Measurements from ENCODE around the gene GARNL3.

DNA sequence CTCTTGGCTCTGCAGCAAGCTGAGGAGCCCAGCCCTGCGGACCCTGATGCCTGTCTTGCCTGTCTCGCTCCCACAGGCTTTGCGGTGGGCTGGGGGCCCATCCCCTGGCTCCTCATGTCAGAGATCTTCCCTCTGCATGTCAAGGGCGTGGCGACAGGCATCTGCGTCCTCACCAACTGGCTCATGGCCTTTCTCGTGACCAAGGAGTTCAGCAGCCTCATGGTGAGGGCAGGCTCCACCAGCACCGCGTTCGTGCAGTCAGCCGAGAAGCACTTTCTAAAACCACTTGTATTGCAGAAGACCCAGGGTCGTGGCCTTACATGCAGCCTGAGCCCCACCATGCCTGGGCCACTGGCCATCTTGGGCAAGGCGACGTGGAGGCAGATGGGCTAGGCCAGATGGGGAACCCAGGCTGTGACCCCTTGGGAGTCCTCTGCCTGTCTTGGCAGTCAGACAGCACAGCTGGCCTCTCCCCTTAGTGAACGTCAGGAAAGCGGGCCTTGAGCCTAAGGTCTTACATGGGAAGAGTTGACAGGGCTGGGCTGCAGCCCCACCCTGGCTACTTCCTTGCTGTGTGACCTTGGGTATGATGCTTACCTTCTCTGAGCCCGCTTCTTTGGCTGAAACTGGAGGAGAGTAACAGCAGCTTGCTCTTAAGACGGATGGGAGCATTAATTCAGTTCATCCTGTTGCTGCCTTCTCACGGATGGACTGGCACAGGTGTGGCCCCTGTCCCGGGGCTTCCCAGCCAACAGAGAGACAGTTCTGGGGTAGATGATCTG is 141.0 kb downstream of the GARNL3 start:
- no peak for TF ChIP-seq POLR2AphosphoS5 (IDR thresholded peaks at IDR 0.05)
- TF ChIP-seq, protein P1, sequence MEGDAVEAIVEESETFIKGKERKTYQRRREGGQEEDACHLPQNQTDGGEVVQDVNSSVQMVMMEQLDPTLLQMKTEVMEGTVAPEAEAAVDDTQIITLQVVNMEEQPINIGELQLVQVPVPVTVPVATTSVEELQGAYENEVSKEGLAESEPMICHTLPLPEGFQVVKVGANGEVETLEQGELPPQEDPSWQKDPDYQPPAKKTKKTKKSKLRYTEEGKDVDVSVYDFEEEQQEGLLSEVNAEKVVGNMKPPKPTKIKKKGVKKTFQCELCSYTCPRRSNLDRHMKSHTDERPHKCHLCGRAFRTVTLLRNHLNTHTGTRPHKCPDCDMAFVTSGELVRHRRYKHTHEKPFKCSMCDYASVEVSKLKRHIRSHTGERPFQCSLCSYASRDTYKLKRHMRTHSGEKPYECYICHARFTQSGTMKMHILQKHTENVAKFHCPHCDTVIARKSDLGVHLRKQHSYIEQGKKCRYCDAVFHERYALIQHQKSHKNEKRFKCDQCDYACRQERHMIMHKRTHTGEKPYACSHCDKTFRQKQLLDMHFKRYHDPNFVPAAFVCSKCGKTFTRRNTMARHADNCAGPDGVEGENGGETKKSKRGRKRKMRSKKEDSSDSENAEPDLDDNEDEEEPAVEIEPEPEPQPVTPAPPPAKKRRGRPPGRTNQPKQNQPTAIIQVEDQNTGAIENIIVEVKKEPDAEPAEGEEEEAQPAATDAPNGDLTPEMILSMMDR (IDR thresholded peaks at IDR 0.05), result no peak
